ENCODE results near the gene ZNF211.

ZNF211 gene

DNA sequence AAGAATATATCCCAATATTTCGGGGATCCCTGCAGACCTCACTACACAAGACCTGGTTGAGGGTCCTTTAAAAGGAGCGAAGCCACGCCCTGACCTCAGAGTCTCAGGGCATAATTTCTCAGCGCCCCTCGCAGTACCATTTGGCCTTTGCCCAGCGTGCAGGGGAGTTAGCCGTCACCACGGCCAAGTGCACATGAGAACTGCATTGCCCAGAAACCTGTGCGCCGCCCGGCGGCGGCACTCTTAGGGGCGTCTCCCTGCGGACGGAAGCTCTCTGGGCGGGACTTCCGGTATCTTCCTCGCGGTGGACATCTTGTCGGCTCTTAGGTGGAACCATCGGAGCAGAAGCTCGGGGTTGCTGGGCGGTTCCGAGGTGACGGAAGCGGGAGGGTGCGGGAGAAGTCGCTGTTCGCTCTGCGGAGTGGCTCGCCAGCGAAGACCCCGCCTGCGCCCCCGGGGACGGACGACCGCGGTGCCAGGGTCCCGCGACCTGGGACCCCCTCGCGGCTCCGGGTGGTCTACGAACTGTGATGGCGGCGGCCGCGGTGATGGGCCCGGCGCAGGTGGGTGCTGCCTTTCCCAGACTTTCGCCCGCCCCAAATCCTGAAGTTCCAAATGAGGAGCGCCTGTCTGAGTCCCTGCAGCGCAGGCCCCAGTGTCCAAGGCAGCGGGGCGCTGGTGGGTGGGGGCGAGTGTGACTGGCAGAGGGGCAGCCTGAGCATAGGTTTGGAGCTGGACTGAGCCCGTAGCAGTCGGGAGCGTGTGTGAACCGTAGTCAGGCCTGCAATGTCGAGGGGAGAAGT lies 18.8 kb upstream of the ZNF211 start, which contains the start of gene ZNF134:
TSS of gene ZNF134 (plus strand) at position 302 of the 803 bp plus-strand sequence. CDS start 5,227 bp downstream, outside the sequence.
- Histone ChIP-seq H4K20me1 (ENCODE audit: insufficient read depth, low read length) (no peaks in the 10 kb centered on the region), H3K79me2 (ENCODE audit: low read length) (peaks cover 54% of the 10 kb centered on the region), H3K4me3 (ENCODE audit: low read length) (peak within 1 kb of the TSS; percentile 89), H3K27ac (ENCODE audit: low read length) (peak within 1 kb of the TSS; percentile 21), H3K9me3 (ENCODE audit: insufficient read depth, low read length) (peaks cover 58% of the 10 kb centered on the region), H3K27me3 (ENCODE audit: low read depth, low read length) (no peaks in the 10 kb centered on the region), H3K4me2 (ENCODE audit: low read length) (peak within 1 kb of the TSS; percentile 73), H2AFZ (ENCODE audit: low read depth, low read length) (peak within 1 kb of the TSS; percentile 96), H3K4me1 (ENCODE audit: low read length) (peaks cover 11% of the 10 kb centered on the region), H3K9ac (ENCODE audit: low read length) (peak within 1 kb of the TSS; percentile 77), H3K36me3 (replicated peaks; ENCODE audit: low read depth, low read length) (peaks cover 56% of the 10 kb centered on the region)
- TF ChIP-seq CTCF (IDR thresholded peaks at IDR 0.05; ENCODE audit: low read depth, low read length): peak; percentile 4; the same call in 1 of the 2 replicates
- TF ChIP-seq EZH2phosphoT487 (IDR thresholded peaks at IDR 0.05; ENCODE audit: low read depth): no peak

DNA sequence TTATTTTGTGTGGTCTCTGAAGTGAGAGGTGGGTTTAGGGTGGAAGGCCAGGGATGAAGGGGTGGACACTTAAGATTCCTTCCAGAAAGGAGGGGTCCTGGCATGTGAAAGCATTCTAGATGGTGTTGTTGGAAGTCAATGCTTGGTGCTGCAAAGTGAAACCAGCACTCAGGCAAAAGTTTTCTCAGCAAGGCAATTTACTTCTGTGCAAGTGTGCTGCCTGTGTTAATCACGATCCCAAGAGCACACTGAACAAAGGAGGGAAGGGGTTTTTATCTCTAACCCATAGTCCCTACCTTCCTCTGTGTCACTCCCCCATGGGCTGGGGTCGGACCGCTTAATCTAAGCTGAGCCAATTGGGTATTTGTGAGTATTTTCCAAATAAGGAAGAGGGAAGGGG lies 17.6 kb upstream of the ZNF211 start:
- H3K27me3 ChIP-seq (ENCODE audit: low read depth, low read length): no peaks in the 10 kb centered on the region
- peak overlapping the region; percentile 73 for H3K4me2 ChIP-seq (ENCODE audit: low read length)
- peak overlapping the region; percentile 89 for H3K4me3 ChIP-seq (ENCODE audit: low read length)
- H3K79me2 ChIP-seq (ENCODE audit: low read length): peaks cover 66% of the 10 kb centered on the region
- H3K36me3 ChIP-seq (replicated peaks; ENCODE audit: low read depth, low read length): peaks cover 64% of the 10 kb centered on the region
- no peak overlapping the region for H3K27ac ChIP-seq (ENCODE audit: low read length)
- TF ChIP-seq EZH2phosphoT487 (IDR thresholded peaks at IDR 0.05; ENCODE audit: low read depth) (no peak), CTCF (IDR thresholded peaks at IDR 0.05; ENCODE audit: low read depth, low read length) (no peak)
- H4K20me1 ChIP-seq (ENCODE audit: insufficient read depth, low read length): no peaks in the 10 kb centered on the region
- no peak overlapping the region for H3K9ac ChIP-seq (ENCODE audit: low read length)
- peaks cover 11% of the 10 kb centered on the region for H3K4me1 ChIP-seq (ENCODE audit: low read length)
- peaks cover 70% of the 10 kb centered on the region for H3K9me3 ChIP-seq (ENCODE audit: insufficient read depth, low read length)
- no peak overlapping the region for H2AFZ ChIP-seq (ENCODE audit: low read depth, low read length)

DNA sequence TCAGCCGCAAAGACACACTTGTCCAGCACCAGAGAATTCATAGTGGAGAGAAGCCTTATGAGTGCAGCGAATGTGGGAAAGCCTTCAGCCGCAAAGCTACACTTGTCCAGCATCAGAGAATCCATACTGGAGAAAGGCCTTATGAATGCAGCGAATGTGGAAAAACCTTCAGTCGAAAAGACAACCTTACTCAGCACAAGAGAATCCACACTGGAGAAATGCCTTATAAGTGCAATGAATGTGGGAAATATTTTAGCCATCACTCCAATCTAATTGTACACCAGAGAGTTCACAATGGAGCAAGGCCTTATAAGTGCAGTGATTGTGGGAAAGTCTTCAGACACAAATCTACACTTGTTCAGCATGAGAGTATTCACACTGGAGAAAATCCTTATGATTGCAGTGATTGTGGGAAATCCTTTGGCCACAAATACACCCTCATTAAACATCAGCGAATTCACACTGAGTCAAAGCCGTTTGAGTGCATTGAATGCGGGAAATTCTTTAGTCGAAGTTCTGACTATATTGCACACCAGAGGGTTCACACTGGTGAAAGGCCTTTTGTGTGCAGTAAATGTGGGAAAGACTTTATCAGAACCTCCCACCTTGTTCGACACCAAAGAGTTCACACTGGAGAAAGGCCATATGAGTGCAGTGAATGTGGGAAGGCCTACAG lies 12.2 kb upstream of the ZNF211 start:
- Histone ChIP-seq H3K79me2 (ENCODE audit: low read length) (peaks cover 78% of the 10 kb centered on the region), H2AFZ (ENCODE audit: low read depth, low read length) (no peak overlapping the region), H3K4me2 (ENCODE audit: low read length) (no peak overlapping the region), H3K27me3 (ENCODE audit: low read depth, low read length) (no peaks in the 10 kb centered on the region), H3K36me3 (replicated peaks; ENCODE audit: low read depth, low read length) (peaks cover 92% of the 10 kb centered on the region), H3K9me3 (ENCODE audit: insufficient read depth, low read length) (peaks cover 86% of the 10 kb centered on the region), H4K20me1 (ENCODE audit: insufficient read depth, low read length) (no peaks in the 10 kb centered on the region), H3K4me3 (ENCODE audit: low read length) (no peak overlapping the region), H3K9ac (ENCODE audit: low read length) (no peak overlapping the region), H3K27ac (ENCODE audit: low read length) (no peak overlapping the region), H3K4me1 (ENCODE audit: low read length) (no peaks in the 10 kb centered on the region)
- TF ChIP-seq EZH2phosphoT487 (IDR thresholded peaks at IDR 0.05; ENCODE audit: low read depth): no peak
- TF ChIP-seq CTCF (IDR thresholded peaks at IDR 0.05; ENCODE audit: low read depth, low read length): no peak

DNA sequence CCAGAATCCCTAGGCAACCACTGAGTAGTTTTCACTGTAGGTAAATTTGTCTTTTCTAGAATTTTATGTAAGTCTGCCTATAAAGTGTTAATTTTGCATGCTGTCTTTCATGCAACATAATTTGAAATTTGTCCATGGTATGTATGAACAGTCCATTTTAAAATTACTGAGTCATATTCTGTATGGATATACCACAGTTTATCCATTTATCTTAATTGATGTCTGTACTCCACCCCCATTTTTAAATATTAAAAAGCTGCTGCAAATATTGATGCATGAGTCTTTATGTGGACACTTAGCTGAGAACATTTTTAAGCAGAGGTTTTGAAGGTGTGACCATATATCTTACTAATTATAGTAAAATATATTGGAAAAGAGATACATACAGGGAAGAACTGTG lies 9.9 kb upstream of the ZNF211 start:
- Histone ChIP-seq H3K9ac (ENCODE audit: low read length) (no peak overlapping the region), H3K79me2 (ENCODE audit: low read length) (peaks cover 55% of the 10 kb centered on the region), H2AFZ (ENCODE audit: low read depth, low read length) (no peak overlapping the region), H3K4me1 (ENCODE audit: low read length) (no peaks in the 10 kb centered on the region), H3K27ac (ENCODE audit: low read length) (no peak overlapping the region), H3K4me3 (ENCODE audit: low read length) (no peak overlapping the region), H3K4me2 (ENCODE audit: low read length) (no peak overlapping the region), H3K36me3 (replicated peaks; ENCODE audit: low read depth, low read length) (peaks cover 69% of the 10 kb centered on the region), H4K20me1 (ENCODE audit: insufficient read depth, low read length) (no peaks in the 10 kb centered on the region), H3K27me3 (ENCODE audit: low read depth, low read length) (no peaks in the 10 kb centered on the region), H3K9me3 (ENCODE audit: insufficient read depth, low read length) (peaks cover 63% of the 10 kb centered on the region)
- TF ChIP-seq CTCF (IDR thresholded peaks at IDR 0.05; ENCODE audit: low read depth, low read length) (no peak), EZH2phosphoT487 (IDR thresholded peaks at IDR 0.05; ENCODE audit: low read depth) (no peak)
